SK-N-SH (cell line): ENCODE results near the gene STAT5B. TPM values are rescaled to one million over a fixed set of nuclear protein-coding genes. Genes with fewer than 3 reads are reported as not detected.

Source experiments
- CTCF ChIA-PET: fragments of 300-600, 350-600 bp; formaldehyde crosslinking; extraction: SDS; loops from one replicate; lab custom pipeline; 2021; lab: Yijun Ruan, JAX
- POLR2A ChIA-PET: fragments of 350-600 bp; sonication (Branson Sonifier 250); formaldehyde crosslinking; extraction: SDS; loops from one replicate; lab custom pipeline; 2020; ENCODE audit warnings: antibody characterized with exemption, inconsistent platforms; lab: Yijun Ruan, JAX
- DNase-seq: peaks from one replicate; pipeline ENCODE4 v3.0.0; 2012
- H2AFZ ChIP-seq: fragments of 200-600 bp; sonication (generic); 2 replicates; pipeline ENCODE4 v1.8.1; 2016; ENCODE audit warnings: antibody characterized with exemption, mild to moderate bottlenecking, low read depth
- H3F3A ChIP-seq: fragments of 200-600 bp; sonication (generic); replicated peaks from 2 replicates; pipeline ENCODE3; 2016; ENCODE audit warnings: antibody characterized with exemption, mild to moderate bottlenecking; ENCODE audit not compliant: insufficient read depth
- H3K27ac ChIP-seq, 2 experiments: fragments of 200-500 bp in 1 of 2; fragments of 200-600 bp in 1 of 2; sonication (Bioruptor generic) in 1 of 2; sonication (generic), shearing (Covaris generic) in 1 of 2; 2 replicates each; pipeline versions ENCODE4 v1.5.1 to v1.6.1; 2014 to 2016; ENCODE audit warnings: low read depth in 2 of 2, inconsistent platforms in 1 of 2, low read length in 1 of 2, mild to moderate bottlenecking in 1 of 2, mixed read lengths in 1 of 2
- H3K27me3 ChIP-seq: fragments of 200-600 bp; sonication (generic), shearing (Covaris generic); 2 replicates; pipeline ENCODE4 v1.6.1; 2016; ENCODE audit warnings: mixed run types; ENCODE audit not compliant: insufficient read depth
- H3K36me3 ChIP-seq, 2 experiments: fragments of 200-500 bp in 1 of 2; fragments of 200-600 bp in 1 of 2; sonication (Bioruptor generic) in 1 of 2; sonication (generic) in 1 of 2; replicated peaks in 1 of 2; 2 replicates each; pipeline versions ENCODE3 to v1.5.1; 2014 to 2016; ENCODE audit warnings: low read length in 1 of 2, mild to moderate bottlenecking in 1 of 2; ENCODE audit not compliant: insufficient read depth in 2 of 2, control insufficient read depth in 1 of 2
- H3K4me1 ChIP-seq, 2 experiments: fragments of 200-500 bp in 1 of 2; fragments of 200-600 bp in 1 of 2; sonication (Bioruptor generic) in 1 of 2; sonication (generic), shearing (Covaris generic) in 1 of 2; 2 replicates each; pipeline versions ENCODE4 v1.5.1 to v1.6.1; 2014 to 2016; ENCODE audit warnings: low read depth in 1 of 2, low read length in 1 of 2, mixed run types in 1 of 2; ENCODE audit not compliant: insufficient read depth in 2 of 2, control insufficient read depth in 1 of 2
- H3K4me2 ChIP-seq: fragments of 200-600 bp; sonication (generic), shearing (Covaris generic); 2 replicates; pipeline ENCODE4 v1.6.1; 2017; ENCODE audit warnings: mixed run types
- H3K4me3 ChIP-seq, 2 experiments: fragments of 200-500 bp in 1 of 2; fragments of 200-600 bp in 1 of 2; sonication (Bioruptor generic) in 1 of 2; sonication (generic), shearing (Covaris generic) in 1 of 2; 2 replicates each; pipeline versions ENCODE4 v1.5.1 to v1.8.1; 2014 to 2016; ENCODE audit warnings: low read depth in 2 of 2, inconsistent platforms in 1 of 2, low read length in 1 of 2, mild to moderate bottlenecking in 1 of 2, mixed read lengths in 1 of 2, moderate library complexity in 1 of 2
- H3K79me2 ChIP-seq: fragments of 200-600 bp; sonication (generic); 2 replicates; pipeline ENCODE4 v1.8.1; 2017; ENCODE audit warnings: mild to moderate bottlenecking; ENCODE audit not compliant: insufficient read depth
- H3K9ac ChIP-seq: fragments of 200-600 bp; sonication (generic); 2 replicates; pipeline ENCODE4 v1.6.1; 2017; ENCODE audit warnings: mixed run types
- H3K9me2 ChIP-seq: fragments of 200-600 bp; sonication (generic); 2 replicates; pipeline ENCODE4 v1.6.1; 2017; ENCODE audit warnings: mixed run types
- H3K9me3 ChIP-seq: fragments of 200-600 bp; sonication (generic); 2 replicates; pipeline ENCODE4 v1.6.1; 2017; ENCODE audit warnings: mixed run types, mild to moderate bottlenecking, moderate library complexity
- H4K20me1 ChIP-seq: fragments of 200-600 bp; sonication (generic); 2 replicates; pipeline ENCODE4 v1.6.1; 2017; ENCODE audit warnings: mild to moderate bottlenecking, mixed run types; ENCODE audit not compliant: insufficient read depth
- ELF1 ChIP-seq: IDR thresholded peaks from 2 replicates; pipeline ENCODE4 v1.4.0; 2012
- EZH2phosphoT487 ChIP-seq: fragments of 200-600 bp; sonication (generic); IDR thresholded peaks from 2 replicates; pipeline ENCODE4 v1.6.1; 2017; ENCODE audit warnings: low read depth, mixed run types, mild to moderate bottlenecking, antibody characterized with exemption, moderate library complexity, borderline replicate concordance
- FOSL2 ChIP-seq: IDR thresholded peaks from 2 replicates; pipeline ENCODE4 v1.4.0; 2012; ENCODE audit warnings: low read depth, mild to moderate bottlenecking, moderate library complexity, borderline replicate concordance
- GABPA ChIP-seq: IDR thresholded peaks from 2 replicates; pipeline ENCODE4 v1.4.0; 2012; ENCODE audit warnings: low read depth, mild to moderate bottlenecking
- GATA2 ChIP-seq: sonication (generic); formaldehyde crosslinking; IDR thresholded peaks from 2 replicates; pipeline ENCODE4 v1.5.0; 2020; ENCODE audit warnings: mild to moderate bottlenecking, missing genetic modification reagents
- JUND ChIP-seq: IDR thresholded peaks from 2 replicates; pipeline ENCODE4 v1.4.0; 2012
- MXI1 ChIP-seq: IDR thresholded peaks from 2 replicates; pipeline ENCODE4 v1.6.1; 2012; ENCODE audit warnings: mild to moderate bottlenecking, low read depth, low read length, improper control_type of control experiment
- NFIC ChIP-seq: IDR thresholded peaks from 2 replicates; pipeline ENCODE4 v1.4.0; 2012; ENCODE audit warnings: borderline replicate concordance
- NRF1 ChIP-seq: IDR thresholded peaks from 2 replicates; pipeline ENCODE4 v1.6.1; 2012; ENCODE audit warnings: low read depth, mild to moderate bottlenecking, low read length
- TCF12 ChIP-seq: IDR thresholded peaks from 2 replicates; pipeline ENCODE4 v1.4.0; 2012
- WGBS: methylation state at CpG from one replicate; pipeline ENCODE4 v1.1.6; 2017; ENCODE audit warnings: low lambda C conversion rate; 5-methylcytosine and 5-hydroxymethylcytosine counted together
- polyA plus RNA-seq, 3 experiments: library from polyadenylated mRNA; depleted of rRNA; stranded (reverse); fragments of >200 nt; gene quantifications; 2 replicates each; pipeline ENCODE4 v1.2.3, GENCODE V29; 2012
- TF ChIP-seq, protein P1 (sequence below): IDR thresholded peaks from 2 replicates; pipeline ENCODE4 v1.6.1; 2012; ENCODE audit warnings: mild to moderate bottlenecking, low read depth, low read length, moderate library complexity
- TF ChIP-seq, protein P2 (sequence below): fragments of 150-350 bp; IDR thresholded peaks from 2 replicates; pipeline ENCODE4 v1.6.1; 2017; ENCODE audit warnings: antibody characterized with exemption, low read length, low read depth, borderline replicate concordance

Gene STAT5B
- polyA plus RNA-seq, 1 of the 3 experiments (the other 2 are of a cell fraction): 23.6 TPM

DNA sequence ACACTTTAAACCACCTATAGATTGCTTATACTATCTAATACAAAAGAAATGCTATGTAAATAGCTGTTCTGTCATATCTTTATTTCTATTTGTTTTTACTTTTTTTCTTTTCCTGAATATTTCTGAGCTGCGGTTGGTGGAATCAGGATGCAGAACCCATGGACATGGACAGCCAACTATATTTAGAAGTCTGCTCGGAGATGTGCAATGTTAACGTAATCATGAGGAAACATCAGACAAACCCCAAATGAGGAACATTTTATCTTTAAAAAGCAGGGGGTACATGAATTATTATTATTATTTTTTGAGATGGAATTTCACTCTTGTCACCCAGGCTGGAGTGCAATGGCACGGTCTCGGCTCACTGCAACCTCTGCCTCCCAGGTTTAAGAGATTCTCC, 50.5 kb downstream of the STAT5B start (continued):
- TF ChIP-seq FOSL2: no peak

DNA sequence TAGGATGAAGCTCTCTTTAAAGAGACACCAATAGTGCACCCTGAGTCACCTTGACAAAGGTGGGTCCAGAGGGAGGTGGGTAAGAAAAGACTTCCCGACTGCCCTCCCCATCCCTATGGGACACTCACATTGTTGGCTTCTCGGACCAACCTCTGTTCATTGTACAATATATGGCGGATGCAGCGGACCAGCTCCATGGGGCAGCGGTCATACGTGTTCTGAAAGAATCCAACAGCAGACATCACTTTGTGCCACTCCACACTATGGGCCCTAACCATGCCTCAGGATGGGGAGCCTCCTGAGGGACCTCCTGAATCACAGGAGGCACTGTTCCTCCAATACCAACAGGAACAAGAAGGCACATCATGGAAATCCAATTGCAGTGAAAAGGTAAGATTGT, 51.5 kb downstream of the STAT5B start:
- Histone ChIP-seq H3K27me3 (no peaks in the 10 kb centered on the region), H3K9me2 (no peaks in the 10 kb centered on the region), H3K9ac (no peak overlapping the region), H3K27ac (no peak overlapping the region), H3K4me3 (no peak overlapping the region), H3K36me3 (peaks cover 3 to 24% of the 10 kb centered on the region in 2 experiments), H2AFZ (no peak overlapping the region), H4K20me1 (no peaks in the 10 kb centered on the region), H3K4me1 (no peaks in the 10 kb centered on the region), H3K79me2 (no peaks in the 10 kb centered on the region), H3K9me3 (no peaks in the 10 kb centered on the region), H3F3A (peaks cover 16% of the 10 kb centered on the region), H3K4me2 (no peak overlapping the region)
- POLR2A ChIA-PET: interaction anchor here (0.6 kb wide), 1 partner anchor 331 kb away, joined by 3 read pairs; no protein-coding TSS in a partner anchor
- TF ChIP-seq NFIC: no peak
- no peak for TF ChIP-seq GABPA
- TF ChIP-seq EZH2phosphoT487: no peak
- TF ChIP-seq GATA2 (CRISPR knock-in tag): no peak
- TF ChIP-seq JUND: no peak
- TF ChIP-seq NRF1: no peak
- TF ChIP-seq MXI1: no peak
- no peak for TF ChIP-seq ELF1
- TF ChIP-seq, protein P1, sequence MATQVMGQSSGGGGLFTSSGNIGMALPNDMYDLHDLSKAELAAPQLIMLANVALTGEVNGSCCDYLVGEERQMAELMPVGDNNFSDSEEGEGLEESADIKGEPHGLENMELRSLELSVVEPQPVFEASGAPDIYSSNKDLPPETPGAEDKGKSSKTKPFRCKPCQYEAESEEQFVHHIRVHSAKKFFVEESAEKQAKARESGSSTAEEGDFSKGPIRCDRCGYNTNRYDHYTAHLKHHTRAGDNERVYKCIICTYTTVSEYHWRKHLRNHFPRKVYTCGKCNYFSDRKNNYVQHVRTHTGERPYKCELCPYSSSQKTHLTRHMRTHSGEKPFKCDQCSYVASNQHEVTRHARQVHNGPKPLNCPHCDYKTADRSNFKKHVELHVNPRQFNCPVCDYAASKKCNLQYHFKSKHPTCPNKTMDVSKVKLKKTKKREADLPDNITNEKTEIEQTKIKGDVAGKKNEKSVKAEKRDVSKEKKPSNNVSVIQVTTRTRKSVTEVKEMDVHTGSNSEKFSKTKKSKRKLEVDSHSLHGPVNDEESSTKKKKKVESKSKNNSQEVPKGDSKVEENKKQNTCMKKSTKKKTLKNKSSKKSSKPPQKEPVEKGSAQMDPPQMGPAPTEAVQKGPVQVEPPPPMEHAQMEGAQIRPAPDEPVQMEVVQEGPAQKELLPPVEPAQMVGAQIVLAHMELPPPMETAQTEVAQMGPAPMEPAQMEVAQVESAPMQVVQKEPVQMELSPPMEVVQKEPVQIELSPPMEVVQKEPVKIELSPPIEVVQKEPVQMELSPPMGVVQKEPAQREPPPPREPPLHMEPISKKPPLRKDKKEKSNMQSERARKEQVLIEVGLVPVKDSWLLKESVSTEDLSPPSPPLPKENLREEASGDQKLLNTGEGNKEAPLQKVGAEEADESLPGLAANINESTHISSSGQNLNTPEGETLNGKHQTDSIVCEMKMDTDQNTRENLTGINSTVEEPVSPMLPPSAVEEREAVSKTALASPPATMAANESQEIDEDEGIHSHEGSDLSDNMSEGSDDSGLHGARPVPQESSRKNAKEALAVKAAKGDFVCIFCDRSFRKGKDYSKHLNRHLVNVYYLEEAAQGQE: no peak
- no peak for TF ChIP-seq TCF12
- TF ChIP-seq, protein P2, sequence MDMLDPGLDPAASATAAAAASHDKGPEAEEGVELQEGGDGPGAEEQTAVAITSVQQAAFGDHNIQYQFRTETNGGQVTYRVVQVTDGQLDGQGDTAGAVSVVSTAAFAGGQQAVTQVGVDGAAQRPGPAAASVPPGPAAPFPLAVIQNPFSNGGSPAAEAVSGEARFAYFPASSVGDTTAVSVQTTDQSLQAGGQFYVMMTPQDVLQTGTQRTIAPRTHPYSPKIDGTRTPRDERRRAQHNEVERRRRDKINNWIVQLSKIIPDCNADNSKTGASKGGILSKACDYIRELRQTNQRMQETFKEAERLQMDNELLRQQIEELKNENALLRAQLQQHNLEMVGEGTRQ: no peak
- no peak for DNase-seq
- CTCF ChIA-PET: interaction anchor here (0.5 kb wide), 1 partner anchor 701 kb away, joined by 3 read pairs; no protein-coding TSS in a partner anchor
- WGBS: 94% methylated on average over 6 of the region's 6 CpGs
